GM12872 (cell line): Measurements from ENCODE around the gene C1QTNF6.

ENCODE experiments used
- CTCF ChIP-seq: IDR thresholded peaks from 3 replicates; pipeline ENCODE4 v1.5.1; 2011; ENCODE audit warnings: low read depth, mild to moderate bottlenecking, low read length, moderate library complexity; ENCODE audit not compliant: insufficient read depth

Gene C1QTNF6

GRCh38 chr22:37179126-37179470 lies 8.9 kb downstream of the C1QTNF6 start:
- TF ChIP-seq CTCF, result no peak

DNA sequence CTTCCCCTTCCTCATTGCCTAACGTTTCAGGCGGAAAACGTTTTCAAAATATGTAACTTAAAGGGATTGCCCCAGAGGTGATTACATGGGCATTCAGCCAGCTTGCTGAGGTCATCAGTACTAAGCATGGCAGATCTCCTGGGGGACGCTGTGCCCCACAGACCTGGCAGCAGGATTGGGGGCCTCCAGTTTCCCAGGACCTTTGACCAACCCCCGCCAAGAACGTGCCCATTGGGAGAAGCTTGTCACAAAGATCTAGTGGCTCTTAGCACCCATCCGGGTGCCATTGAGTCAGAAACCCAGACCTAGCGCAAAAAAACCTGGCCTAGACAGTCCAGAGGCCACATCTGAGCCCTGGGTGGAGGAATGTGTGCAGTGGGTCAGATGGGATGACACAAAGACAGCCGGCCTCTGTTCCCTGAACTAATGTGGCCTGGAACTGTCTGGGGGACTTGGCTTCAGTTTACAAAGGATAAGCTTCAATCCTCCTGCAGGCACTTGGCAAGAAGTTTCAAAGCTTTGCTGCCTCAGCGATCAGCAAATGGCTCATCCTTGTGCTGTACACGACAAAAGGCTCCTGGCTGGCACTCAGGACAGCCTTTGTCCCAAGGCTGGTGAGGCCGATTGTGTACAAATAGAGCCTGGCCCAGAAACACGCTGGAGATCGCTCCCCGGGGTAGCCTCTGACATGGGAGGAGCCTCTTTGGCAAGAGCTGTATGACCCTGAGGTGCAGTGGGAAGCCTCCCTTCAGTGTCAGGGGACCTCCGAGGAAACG lies 9.5 kb downstream of the C1QTNF6 start:
- TF ChIP-seq CTCF, result no peak

- no peak for TF ChIP-seq CTCF
These were observed 10.3 kb downstream of the C1QTNF6 start for GRCh38 chr22:37177755-37178154.

- no peak for TF ChIP-seq CTCF
These were observed 10.8 kb downstream of the C1QTNF6 start for GRCh38 chr22:37177221-37177620.

GRCh38 chr22:37176464-37177061 lies 11.5 kb downstream of the C1QTNF6 start:
- TF ChIP-seq CTCF, result no peak

DNA sequence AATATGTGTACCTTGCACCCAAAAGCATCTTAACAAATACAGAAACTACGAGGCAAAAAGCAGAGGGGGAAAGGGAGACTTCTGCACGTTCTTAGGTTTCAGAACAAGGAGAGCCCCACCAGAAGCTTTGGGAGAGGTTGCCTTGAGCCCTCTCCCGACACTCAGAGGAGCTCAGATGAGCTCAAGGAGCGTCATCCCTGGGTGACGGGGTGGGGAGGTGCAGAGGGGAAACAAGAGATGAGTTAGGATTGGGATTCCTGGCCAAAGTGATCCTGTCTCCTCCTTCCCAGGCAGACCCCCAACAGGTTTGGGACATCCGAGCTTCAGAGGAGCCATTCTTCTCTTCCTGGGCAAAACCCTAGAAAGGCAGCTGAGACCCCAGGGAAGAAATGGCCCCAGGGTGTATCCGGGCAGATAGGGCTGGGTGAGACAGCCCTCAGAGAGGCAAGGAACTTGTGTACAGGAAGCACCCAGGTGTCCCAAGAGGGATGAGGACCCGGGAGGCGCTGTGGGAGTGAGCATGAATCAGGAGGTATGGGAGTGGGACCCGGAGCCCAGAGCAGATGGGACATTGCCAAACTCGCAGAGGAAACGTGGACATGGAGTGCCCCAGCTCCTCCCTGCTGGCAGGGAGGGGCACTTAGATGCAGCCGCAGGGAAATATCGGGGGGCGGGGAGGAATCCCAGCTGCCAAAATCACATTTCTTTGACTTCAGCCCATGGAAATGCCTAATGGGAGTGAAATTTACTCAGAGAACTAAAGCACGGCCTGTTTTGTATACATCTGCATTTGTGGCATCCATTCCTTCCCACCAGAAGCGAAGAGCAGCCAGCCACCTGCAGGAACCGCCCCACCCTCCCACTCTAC lies 12.4 kb downstream of the C1QTNF6 start:
- no peak for TF ChIP-seq CTCF

DNA sequence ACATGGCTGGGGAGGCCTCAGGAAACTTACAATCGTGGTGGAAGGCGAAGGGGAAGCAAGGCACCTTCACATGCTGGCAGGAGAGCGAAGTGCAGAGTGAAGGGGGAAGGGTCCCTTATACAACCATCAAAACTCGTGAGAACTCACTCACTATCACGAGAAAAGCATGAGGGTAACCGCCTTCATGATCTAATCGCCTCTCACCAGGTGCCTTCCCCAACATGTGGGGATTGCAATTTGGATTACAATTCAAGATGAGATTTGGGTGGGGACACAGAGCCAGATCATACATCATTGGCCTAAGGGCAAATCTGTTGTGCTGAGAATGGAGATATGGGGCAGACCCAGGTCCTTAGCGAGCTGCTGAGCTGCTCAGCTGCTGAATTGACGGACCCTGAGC lies 13.1 kb downstream of the C1QTNF6 start:
- no peak for TF ChIP-seq CTCF
